ENCODE measurements around the gene DYNC1I1. TPM values are rescaled to one million over a fixed set of nuclear protein-coding genes. Genes with fewer than 3 reads are reported as not detected.

DYNC1I1 gene
- total RNA-seq, 1 experiment from 2014 or later: not detected

GRCh38 chr7:96045181-96045580 lies 272.8 kb downstream of the DYNC1I1 start:
- ChIA-PET POLR2A (ENCODE audit: unreplicated experiment) (no interaction called here), CTCF (no interaction called here)
- H3K9me3 ChIP-seq (ENCODE audit: insufficient read depth, low read depth): no peaks in the 10 kb centered on the region
- no peak overlapping the region for H3K27ac ChIP-seq
- intact Hi-C loops (cut with micrococcal nuclease; ENCODE audit: unreplicated experiment): no loop called here
- H3K9me2 ChIP-seq (ENCODE audit: insufficient read depth): no peaks in the 10 kb centered on the region
- no peaks in the 10 kb centered on the region for H3K4me1 ChIP-seq (replicated peaks; ENCODE audit: insufficient read depth)
- TF ChIP-seq EZH2 (IDR thresholded peaks at IDR 0.05; ENCODE audit: low read depth) (no peak), CTCF (conservative IDR thresholded peaks at IDR 0.05) (no peak)
- no peak overlapping the region for H2AFZ ChIP-seq
- no peak overlapping the region for H3K4me2 ChIP-seq
- H3K4me3 ChIP-seq: no peak overlapping the region
- H3K27me3 ChIP-seq (ENCODE audit: insufficient read depth, low read depth): peaks cover 8% of the 10 kb centered on the region; the same call in 1 of the 2 replicates
- no peaks in the 10 kb centered on the region for H4K20me1 ChIP-seq (ENCODE audit: insufficient read depth)
- H3K36me3 ChIP-seq (ENCODE audit: low read depth): no peaks in the 10 kb centered on the region
- H3F3A ChIP-seq (ENCODE audit: insufficient read depth, low read depth): no peaks in the 10 kb centered on the region
- H3K79me2 ChIP-seq (ENCODE audit: low read depth): no peaks in the 10 kb centered on the region
- BruUV-seq (replicated peaks): no TSS peak
- no peak for DNase-seq

- Histone ChIP-seq H3K79me2 (ENCODE audit: low read depth) (no peaks in the 10 kb centered on the region), H3F3A (ENCODE audit: insufficient read depth, low read depth) (no peaks in the 10 kb centered on the region), H3K27me3 (ENCODE audit: insufficient read depth, low read depth) (peaks cover 8% of the 10 kb centered on the region; the same call in 1 of the 2 replicates), H3K4me3 (no peak overlapping the region), H3K36me3 (ENCODE audit: low read depth) (no peaks in the 10 kb centered on the region), H3K4me2 (no peak overlapping the region), H3K9me2 (ENCODE audit: insufficient read depth) (no peaks in the 10 kb centered on the region), H3K9me3 (ENCODE audit: insufficient read depth, low read depth) (no peaks in the 10 kb centered on the region), H2AFZ (no peak overlapping the region), H3K4me1 (replicated peaks; ENCODE audit: insufficient read depth) (no peaks in the 10 kb centered on the region), H4K20me1 (ENCODE audit: insufficient read depth) (no peaks in the 10 kb centered on the region), H3K27ac (no peak overlapping the region)
- BruUV-seq (replicated peaks): no TSS peak
- CTCF ChIA-PET: no interaction called here
- TF ChIP-seq CTCF (conservative IDR thresholded peaks at IDR 0.05) (no peak), EZH2 (IDR thresholded peaks at IDR 0.05; ENCODE audit: low read depth) (no peak)
- intact Hi-C loops (cut with micrococcal nuclease; ENCODE audit: unreplicated experiment): no loop called here
- no peak for DNase-seq
- POLR2A ChIA-PET (ENCODE audit: unreplicated experiment): no interaction called here
Measured at GRCh38 chr7:96045919-96046318, 273.6 kb downstream of the DYNC1I1 start.

GRCh38 chr7:96052289-96052688 lies 279.9 kb downstream of the DYNC1I1 start:
- intact Hi-C loops (cut with micrococcal nuclease; ENCODE audit: unreplicated experiment): no loop called here
- H3K79me2 ChIP-seq (ENCODE audit: low read depth): no peaks in the 10 kb centered on the region
- ChIA-PET POLR2A (ENCODE audit: unreplicated experiment) (no interaction called here), CTCF (no interaction called here)
- no peaks in the 10 kb centered on the region for H3K4me1 ChIP-seq (replicated peaks; ENCODE audit: insufficient read depth)
- no peak overlapping the region for H3K4me2 ChIP-seq
- no peaks in the 10 kb centered on the region for H3F3A ChIP-seq (ENCODE audit: insufficient read depth, low read depth)
- no peak for DNase-seq
- no peaks in the 10 kb centered on the region for H3K9me3 ChIP-seq (ENCODE audit: insufficient read depth, low read depth)
- H3K27me3 ChIP-seq (ENCODE audit: insufficient read depth, low read depth): no peaks in the 10 kb centered on the region
- TF ChIP-seq CTCF (conservative IDR thresholded peaks at IDR 0.05) (no peak), EZH2 (IDR thresholded peaks at IDR 0.05; ENCODE audit: low read depth) (no peak)
- no peaks in the 10 kb centered on the region for H3K36me3 ChIP-seq (ENCODE audit: low read depth)
- BruUV-seq (replicated peaks): no TSS peak
- H4K20me1 ChIP-seq (ENCODE audit: insufficient read depth): no peaks in the 10 kb centered on the region
- H3K27ac ChIP-seq: no peak overlapping the region
- H3K4me3 ChIP-seq: no peak overlapping the region
- no peak overlapping the region for H2AFZ ChIP-seq
- H3K9me2 ChIP-seq (ENCODE audit: insufficient read depth): no peaks in the 10 kb centered on the region
